Activated naive CD4-positive, alpha-beta T cell treated with Interleukin-2 at 50 U/mL for 16 hours (primary cell): ENCODE data around the gene WDR62.

Experiments
- DNase-seq: peaks from one replicate; pipeline ENCODE4 v3.0.0-alpha.2; 2020

Gene WDR62

DNA sequence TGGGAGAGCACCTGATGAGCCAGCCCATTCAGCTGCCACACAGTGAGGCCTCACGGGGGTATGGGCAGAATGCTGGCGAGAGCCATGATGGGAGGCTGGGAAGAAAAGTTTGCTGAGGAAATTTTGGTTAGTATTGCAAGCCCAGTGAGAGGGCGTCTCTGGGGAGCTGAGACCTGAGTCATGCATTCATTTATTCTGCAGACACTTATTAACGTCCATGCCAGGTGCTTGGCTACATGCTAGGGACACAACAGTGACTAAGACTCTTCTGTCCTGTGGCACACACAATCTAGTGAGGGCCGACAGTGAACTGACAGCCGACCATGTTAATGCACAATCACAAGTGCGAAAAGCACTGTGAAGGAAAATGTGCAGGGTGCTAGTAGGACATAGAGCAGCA is 27.2 kb downstream of the WDR62 start:
- DNase-seq, result no peak

DNA sequence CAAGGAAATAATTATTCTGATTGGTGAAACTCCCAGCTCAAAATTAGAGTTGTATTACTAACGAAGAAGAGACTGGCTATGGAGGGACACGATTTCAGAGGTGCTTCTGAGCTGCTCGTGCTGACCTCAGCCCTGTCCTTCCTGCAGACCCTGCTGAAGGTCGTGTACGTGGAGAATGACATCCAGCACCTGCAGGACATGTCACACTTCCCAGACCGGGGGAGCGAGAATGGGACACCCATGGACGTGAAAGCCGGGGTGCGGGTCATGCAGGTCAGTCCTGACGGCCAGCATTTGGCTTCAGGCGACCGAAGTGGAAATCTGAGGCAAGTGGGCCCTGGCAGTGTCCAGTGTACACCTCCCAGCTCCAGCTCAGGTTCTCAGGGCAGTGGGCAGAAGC is 28.2 kb downstream of the WDR62 start:
- no peak for DNase-seq

DNA sequence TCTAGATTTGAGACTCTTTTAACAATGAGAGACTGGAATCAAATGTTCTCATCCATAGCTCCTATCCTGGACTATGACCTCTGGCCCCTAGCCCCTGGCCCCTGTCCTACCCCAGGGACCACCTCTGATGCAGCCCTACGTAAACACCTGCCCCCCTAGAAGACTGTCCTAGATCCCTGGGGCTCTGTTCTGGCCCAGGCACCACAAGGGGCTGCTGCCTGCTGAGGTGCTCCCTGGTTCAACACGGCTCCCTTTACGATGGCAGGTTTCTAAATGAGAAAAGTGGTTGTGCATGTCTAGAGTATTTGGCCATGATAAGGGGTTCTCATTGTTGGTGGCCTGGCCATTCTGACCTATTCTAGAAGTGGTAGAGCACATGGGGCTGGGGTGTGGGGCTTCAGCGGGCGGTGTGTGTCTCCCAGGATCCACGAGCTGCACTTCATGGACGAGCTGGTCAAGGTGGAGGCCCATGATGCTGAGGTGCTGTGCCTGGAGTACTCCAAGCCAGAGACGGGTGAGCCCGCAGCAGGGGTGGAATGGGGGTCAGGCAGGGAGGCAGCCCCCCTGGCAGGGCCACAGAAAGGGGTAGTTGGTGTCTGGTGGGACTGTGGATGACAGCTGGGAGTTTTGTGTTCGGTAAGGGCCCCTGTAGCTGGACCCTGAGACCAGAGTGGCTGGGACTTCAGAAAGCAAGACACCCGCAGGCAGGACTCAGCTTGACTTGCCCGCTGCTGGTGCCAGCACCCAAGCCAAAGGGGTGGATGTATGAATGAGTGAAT is 29.7 kb downstream of the WDR62 start:
- DNase-seq, result no peak

DNA sequence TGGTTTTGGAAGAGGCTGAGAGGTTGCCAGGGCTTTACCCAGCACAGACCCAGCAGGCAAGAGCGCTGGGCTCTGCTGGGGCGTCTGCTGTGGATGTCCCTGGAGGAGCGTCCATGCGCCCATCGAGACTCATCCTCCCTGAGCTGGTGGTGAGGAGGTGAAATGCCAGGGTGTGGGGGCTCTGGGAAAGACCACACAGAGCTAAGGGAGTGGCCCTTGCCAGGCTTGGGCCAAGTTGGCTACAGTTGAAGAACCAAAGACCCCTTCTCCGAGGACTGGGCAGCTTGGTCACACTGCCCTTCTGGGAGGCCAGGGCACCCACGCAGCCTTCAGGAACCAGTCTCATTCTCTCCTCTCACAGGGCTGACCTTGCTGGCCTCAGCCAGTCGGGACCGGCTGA is 31.6 kb downstream of the WDR62 start:
- DNase-seq, result no peak

DNA sequence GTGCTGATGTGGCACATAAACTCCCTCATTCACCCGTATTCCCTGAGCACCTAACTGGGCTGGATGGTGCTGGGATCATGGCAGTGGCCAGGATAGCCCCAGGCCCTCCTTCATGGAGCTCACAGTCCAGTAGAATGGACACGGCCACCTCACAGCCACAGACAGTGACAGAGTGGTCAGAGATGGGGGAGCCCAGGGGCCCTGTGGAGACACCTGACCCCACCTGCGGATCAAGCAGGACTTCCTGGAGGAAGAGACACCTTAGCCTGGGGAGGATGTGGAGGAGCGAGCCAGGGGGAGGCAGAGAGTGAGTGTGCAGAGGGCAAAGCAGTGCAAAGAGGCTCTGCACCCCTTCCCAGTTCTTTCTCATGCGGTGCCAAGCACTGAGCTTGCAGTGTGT is 35.1 kb downstream of the WDR62 start:
- no peak for DNase-seq

DNA sequence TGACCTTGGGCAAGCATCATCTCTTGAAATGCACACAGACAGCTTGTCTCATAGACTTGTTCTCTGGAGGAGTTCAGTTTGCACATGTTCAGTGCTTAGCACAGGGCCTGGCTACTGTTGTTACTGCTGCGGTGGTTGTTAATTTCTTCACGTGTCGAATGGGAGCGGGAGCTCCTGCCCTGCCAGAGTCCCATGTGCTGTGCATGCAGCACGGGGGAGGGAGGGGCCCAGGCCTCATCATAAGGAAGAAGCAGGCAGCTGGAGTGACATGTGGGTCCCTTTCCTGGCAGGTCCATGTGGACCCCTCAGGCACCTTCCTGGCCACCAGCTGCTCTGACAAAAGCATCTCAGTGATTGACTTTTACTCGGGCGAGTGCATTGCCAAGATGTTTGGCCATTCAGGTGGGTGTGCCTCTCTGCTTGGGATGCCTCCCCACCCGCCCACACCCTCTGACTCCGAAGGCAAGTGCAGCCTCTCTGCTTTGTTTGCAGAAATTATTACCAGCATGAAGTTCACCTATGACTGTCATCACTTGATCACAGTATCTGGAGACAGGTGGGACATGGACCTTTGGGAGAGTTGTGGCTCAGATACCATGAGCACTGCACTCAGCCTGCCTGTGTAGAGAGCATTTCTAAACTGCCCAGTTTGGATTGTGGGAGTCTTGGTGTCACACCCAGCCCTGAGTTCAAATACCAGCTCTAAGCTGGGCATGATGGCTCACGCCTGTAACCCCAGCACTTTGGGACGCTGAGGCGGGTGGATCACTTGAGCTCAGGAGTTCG is 36.4 kb downstream of the WDR62 start:
- no peak for DNase-seq

DNA sequence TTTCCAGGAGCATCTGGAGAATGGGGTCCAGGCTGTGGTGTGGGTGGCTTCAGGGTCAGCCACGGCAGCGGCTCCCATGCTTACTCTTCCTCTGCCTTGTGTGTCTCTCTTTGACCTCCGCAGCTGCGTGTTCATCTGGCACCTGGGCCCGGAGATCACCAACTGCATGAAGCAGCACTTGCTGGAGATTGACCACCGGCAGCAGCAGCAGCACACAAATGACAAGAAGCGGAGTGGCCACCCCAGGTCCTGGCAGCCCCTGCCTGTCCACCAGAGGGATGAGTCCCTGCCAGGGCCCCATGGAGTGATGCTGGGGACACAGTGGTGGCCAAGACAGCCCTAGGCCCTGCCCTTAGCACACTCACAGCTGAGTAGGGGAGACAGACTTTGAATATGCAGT is 37.9 kb downstream of the WDR62 start:
- no peak for DNase-seq

DNA sequence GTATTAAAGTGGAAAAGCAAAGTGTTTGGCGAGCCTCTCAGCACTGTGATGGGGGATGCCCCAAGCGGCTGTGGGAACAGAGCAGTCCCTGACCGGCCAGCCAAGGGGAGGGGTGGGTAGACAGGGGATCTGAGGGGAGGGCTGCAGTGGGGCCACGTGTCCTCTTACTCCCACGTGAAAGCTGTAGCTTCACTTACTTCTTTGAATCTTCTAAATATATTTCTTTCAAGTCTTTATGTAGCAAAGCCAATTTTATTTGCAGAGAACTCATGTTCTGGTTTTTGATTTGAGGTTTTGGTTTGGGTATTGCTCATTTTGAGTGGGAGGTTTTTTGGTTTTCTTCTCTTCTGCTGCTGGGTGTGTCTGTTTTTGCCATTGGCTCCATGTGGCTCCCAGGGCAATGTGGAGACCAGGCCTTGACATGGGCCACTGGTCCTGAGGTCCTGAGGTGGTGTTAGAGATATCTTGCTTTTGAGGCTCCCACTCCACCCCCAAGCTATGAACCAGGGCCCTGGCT is 38.5 kb downstream of the WDR62 start:
- no peak for DNase-seq

DNA sequence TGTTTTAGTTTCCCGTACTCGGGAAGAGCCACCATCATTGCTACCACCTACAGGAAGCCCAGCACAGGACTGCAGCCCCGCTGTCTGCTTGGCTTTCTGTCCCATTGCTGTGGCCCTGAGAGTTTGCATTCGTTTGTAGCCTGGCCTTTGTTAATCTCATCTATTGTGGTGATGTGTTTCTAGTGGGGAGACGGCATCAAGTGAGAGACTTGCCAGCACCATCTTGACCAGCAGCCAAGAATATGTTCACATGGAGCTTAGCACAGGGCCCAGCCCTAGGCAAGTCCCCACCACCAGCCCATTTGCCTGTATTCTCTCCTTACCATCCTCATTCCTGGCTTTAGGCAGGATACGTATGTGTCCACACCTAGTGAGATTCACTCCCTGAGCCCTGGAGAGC is 39.0 kb downstream of the WDR62 start:
- DNase-seq, result no peak

DNA sequence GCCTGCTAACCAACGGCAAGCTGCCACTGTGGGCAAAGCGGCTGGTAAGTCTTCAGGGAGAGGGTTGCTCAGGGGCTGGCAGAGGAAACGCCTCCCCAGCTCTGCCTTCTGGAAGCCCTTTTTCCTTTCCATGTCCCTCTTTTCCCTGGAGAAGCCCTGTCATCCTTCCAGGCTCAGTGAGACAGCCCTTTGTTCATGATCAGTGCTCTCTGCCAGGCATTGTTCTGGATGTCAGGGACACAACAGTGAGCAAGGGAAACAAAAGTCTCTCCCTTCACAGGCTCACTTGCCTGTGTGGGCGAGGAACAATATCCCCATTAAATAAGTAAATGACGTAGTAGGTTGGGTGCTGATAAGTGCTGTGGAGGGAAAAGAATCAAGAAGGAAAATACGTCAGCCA is 42.3 kb downstream of the WDR62 start:
- DNase-seq, result no peak

DNA sequence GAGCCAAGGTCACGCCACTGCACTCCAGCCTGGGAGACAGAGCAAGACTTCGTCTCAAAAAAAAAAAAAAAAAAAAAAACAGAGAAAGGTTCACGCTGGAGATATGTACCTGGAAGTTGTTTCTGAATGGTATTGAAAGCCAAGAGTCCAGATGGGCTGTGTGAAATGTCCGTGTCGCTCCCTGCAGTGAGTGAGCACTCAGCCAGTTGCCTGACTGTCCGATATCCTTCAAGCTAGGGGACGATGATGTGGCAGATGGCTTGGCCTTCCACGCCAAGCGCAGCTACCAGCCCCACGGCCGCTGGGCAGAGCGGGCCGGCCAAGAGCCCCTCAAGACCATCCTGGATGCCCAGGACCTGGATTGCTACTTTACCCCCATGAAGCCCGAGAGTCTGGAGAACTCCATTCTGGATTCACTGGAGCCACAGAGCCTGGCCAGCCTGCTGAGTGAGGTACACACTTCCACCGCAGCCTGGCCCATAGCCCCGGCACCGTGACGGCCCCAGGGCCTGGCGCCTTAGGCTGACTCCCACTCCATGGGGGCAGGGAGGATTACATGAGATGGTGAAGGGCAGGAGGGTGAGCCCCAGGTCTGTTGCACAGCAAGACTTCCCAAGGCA is 44.6 kb downstream of the WDR62 start:
- no peak for DNase-seq

DNA sequence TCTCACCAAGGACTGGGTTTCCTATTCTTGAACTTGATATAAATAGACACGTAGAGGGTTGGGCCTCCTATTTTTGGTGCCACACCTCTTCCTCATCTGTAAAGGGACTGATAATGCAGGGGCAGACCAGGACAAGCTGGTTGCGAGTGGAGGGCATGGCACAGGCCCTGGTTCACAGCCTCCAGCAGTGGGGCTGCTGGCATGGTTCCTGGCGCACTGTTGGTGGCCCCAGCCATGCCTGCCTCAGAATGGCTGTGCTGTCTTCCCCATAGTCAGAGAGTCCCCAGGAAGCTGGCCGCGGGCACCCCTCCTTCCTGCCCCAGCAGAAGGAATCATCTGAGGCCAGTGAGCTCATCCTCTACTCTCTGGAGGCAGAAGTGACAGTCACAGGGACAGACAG is 45.8 kb downstream of the WDR62 start:
- no peak for DNase-seq

DNA sequence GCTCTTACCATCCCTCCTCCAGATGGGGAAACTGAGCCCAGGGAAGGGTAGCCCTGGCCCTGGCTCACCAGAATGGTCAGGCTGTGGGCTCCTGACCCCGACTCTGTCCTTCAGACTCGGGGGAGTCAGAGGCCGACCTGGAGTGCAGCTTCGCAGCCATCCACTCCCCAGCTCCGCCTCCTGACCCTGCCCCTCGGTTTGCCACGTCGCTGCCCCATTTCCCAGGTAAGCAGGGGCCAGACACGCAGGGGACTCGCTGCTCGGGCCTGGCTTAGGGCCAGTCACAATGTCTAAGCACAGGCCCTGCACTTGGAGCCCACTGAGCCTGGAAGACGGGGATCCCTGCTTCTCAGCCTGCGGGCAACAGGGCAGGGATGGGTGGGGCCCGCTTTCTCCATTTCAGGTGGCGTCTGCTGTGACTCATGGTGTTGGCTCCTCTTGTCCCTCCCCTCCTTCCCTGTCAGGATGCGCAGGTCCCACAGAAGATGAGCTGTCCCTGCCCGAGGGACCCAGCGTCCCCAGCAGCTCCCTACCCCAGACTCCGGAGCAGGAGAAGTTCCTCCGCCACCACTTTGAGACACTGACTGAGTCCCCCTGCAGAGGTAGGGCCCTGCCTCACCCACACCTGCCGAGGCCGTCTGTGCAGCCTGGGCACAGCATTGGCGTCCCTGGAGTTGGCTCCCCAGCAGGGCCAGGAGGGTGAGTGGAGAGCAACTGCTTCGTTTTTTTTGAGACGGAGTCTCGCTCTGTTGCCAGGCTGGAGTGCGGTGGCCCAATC is 47.0 kb downstream of the WDR62 start:
- no peak for DNase-seq

DNA sequence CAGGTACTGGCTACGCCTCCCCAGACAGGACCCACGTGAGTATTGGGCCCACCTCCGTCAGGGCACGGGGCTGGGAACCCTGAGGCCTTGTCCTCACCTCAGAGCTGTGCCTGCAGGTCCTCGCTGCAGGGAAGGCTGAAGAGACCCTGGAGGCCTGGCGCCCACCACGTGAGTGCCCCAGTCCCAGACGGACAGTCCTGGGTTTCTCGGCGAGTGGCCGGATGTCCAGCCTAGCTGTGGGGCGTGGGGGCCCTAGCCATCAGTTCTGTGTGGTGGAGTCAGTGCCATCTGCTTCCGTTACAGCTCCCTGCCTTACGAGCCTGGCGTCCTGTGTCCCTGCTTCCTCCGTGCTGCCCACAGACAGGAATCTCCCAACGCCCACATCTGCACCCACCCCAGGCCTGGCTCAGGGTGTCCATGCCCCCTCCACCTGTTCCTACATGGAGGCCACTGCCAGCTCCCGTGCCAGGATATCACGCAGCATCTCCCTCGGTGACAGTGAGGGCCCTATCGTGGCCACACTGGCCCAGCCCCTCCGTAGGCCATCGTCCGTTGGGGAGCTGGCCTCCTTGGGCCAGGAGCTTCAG is 48.4 kb downstream of the WDR62 start:
- no peak for DNase-seq

DNA sequence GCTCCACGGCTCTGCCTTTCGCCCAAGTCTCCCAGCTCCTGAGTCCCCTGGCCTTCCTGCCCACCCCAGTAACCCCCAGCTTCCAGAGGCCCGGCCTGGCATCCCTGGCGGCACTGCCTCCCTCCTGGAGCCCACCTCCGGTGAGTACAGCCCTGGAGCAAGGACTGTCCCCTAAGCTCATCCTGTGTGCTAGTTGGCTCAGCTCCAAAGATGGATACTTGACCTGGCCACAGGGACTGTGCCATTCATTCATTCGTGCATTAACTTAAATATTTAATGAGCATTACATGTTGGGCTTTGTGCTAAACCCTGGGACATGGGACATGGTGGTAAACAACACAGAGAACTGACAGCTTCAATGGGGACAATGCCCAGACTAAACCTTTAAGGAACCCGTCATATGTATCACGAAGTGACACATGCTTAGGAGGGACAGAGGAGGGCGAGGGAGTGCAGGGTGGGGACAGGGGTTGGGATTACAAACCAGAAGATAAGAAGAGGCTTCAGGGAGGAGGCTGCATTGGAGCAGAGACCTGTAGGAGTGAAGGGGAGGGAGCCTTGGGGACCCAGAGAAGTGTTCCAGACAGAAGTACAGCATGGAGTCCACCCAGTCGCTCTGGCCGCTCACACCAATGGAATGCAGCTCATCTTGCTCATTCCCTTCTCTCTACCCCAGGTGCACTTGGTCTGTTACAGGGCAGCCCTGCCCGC is 49.3 kb downstream of the WDR62 start:
- DNase-seq, result no peak

DNA sequence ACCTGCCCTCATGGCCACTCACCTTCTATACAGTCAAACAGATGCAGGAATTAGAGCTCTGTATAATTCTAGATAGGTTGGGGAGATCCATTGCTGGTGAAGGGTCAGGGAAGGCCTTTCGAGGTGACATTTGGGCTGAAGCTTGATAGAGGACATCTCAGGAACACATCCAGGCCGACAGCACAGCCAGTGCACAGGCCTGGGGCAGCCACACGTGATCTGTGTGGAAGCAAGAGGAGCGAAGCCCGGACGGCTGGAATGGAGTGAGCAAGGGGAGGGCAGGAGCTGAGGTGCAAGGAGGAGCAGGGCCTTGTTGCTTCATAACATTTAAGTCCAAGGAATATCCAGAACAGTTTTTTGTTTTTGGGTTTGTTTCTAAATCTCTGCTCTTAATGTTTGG is 51.7 kb downstream of the WDR62 start:
- DNase-seq, result no peak

DNA sequence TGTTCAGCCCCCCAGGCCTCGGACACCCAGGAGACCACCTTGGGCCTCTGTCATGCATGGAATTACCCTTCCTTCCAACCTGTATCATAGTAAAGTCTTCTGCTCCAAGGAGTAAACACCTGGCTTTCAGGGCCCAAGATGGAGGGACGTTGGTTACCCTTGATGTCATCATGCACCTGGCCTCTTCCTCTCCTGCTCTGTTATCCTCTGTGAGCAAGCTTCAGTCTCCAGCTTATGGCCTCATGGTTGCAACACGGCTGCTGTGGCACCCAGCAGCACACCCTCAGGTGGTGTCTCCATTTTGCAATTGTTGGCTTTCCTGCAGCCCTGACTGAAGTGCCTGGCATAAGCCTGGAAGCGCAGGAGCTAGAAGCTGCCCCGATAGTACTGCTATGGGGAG is 52.3 kb downstream of the WDR62 start:
- DNase-seq, result no peak

DNA sequence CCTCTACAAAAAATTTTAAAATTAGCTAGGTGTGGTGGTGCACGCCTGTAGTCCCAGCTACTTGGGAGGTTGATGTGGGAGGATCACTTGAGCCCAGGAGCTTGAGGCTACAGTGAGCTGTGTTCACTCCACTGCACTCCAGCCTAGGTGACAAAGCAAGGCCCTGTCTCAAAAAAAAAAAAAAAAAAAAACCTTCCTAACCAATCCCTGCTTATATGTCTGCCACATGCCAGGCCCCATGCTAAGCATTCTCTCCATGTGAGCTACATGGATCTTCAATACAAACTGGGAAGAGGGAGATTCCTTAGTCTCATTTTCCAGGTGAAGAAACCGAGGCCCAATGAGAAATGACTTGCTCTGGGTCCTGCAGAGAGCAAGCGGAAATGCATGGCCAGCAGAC is 54.0 kb downstream of the WDR62 start:
- DNase-seq, result no peak

DNA sequence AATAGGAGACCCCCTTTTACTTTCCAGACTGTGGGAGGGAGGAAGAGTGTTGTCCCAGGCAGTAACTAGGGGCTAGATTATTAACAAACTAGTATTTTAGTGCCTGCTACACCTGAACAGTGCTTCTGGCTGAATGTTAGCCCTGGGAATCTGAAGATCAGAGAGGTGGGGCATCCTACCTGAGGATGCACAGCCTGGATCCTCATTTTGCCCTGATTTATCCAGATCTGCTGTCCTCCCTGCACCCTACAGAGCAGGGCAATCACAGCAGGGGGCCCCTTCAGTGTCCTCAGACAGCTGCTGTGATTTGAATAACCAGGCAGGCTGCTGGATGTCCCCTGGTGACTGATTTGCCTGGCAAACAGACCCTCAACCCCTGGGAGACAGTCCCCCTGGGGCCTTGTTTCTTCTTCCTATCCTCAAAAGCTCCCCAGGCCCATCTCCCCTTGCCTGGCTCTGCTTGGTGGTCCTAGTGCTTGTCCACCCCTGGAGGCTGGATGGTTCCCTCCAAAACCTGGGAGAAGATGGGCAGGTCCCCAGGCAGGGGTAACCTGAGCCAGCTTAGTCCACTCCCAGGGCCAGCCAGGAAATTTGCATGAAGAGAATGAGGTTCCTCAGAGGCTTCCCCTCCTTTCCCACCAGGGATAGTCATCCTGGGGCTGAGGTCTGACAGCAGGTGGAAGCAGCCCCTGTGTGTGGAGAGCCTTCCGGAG is 55.9 kb downstream of the WDR62 start, which contains the start of gene OVOL3:
Gene OVOL3, plus strand, starts transcription at position 657 of the 713 bp plus-strand sequence. CDS start 60 bp downstream, outside the sequence.
- DNase-seq, result no peak

DNA sequence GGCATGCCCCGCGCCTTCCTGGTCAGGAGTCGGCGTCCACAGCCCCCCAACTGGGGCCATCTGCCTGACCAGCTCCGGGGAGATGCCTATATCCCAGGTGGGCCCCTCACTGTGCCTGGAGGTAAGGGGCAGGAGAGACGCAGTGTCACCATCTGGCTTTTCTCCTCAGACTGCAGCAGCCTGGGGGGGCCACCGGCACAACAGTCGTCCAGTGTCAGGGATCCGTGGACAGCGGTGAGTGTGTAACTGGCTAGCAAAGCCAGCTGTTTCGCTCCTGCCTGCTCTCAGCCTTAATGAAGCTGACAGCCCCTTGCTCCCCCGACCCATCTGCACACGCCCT is 56.5 kb downstream of the WDR62 start:
- no peak for DNase-seq

DNA sequence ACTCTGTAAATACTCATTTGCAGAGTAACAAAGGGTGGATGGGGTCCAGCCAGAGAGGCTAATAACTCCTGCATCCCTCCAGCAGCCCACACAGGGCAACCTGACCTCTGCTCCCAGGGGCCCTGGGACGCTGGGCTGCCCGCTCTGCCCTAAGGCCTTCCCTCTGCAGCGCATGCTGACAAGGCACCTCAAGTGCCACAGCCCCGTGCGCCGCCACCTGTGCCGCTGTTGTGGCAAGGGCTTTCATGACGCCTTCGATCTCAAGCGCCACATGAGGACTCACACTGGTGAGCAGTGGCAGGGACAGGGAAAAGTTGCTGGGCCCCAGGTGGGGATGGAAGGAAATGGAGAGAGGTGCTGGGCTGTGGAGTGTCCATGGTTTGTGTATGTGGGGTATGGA is 58.0 kb downstream of the WDR62 start:
- no peak for DNase-seq
